ENCODE data around the gene PRLH. TPM values are rescaled to one million over a fixed set of nuclear protein-coding genes. Genes with fewer than 3 reads are reported as not detected.

Gene PRLH
- total RNA-seq, 4 donors from 2014 or later: not detected

DNA sequence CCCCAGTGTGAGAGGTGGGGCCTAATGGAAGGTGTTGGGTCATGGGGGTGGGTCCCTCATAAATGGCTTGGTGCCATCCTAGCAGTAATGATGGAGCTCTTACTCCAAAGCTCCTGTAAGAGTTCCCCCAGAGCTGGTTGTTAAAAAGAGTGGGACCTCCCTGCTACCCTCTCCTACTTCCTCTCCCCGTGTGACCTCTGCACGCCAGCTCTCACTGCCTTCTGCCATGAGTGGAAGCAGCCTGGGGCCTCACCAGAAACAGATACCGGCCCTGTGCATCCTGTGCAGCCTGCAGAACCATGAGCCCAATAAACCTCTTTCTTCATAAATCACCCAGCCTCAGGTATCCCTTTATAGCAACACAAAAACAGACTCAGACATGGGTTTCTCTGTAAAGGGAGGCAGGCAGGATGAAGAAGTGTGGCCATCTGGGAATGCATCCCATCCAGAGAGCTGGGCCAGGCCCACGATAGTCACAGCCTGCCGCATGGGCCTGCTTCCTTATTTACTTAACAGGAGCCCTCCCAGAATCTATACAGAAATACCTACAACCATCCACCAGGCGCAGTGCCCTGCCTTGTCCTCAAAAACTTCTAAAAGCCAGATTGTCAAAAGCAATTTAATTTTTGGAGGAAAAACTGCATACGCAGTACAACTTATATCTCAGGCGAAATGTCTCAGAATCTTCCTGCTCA is 7.5 kb downstream of the PRLH start:
- H3K4me1 ChIP-seq: peaks cover 22% of the 10 kb centered on the region
- H3K27ac ChIP-seq: no peak overlapping the region
- 96% methylated on average over 8 of the region's 8 CpGs for WGBS
- H3K27me3 ChIP-seq: no peaks in the 10 kb centered on the region
- TF ChIP-seq CTCF (IDR thresholded peaks at IDR 0.05): no peak
- no peak for TF ChIP-seq POLR2AphosphoS5 (IDR thresholded peaks at IDR 0.05)
- H3K4me3 ChIP-seq: no peak overlapping the region
- no peaks in the 10 kb centered on the region for H3K36me3 ChIP-seq
- no peaks in the 10 kb centered on the region for H3K9me3 ChIP-seq
- no peak for DNase-seq (ENCODE audit: low spot score in 2 of 2)

DNA sequence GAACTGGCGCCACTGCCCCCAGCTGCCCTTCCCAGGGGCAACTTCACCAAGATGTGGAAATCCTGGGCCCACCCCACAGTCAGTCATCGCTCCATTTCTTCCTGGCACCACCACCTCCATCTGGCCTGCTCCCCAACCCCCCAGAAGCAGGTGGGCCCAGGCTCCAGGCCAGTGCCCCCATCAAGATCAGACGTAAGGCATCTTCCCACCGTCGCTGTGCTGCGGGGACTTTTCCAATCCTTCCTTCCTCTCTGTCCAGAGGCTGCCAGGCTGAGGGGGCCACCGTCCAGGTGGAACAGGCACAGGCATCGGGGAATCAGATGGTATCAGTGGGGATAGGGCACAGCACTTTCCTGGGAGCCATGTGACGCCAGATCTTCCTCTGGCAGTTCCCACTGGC is 8.1 kb downstream of the PRLH start:
- Histone ChIP-seq H3K36me3 (no peaks in the 10 kb centered on the region), H3K4me3 (no peak overlapping the region), H3K27ac (no peak overlapping the region), H3K4me1 (peaks cover 22% of the 10 kb centered on the region), H3K27me3 (no peaks in the 10 kb centered on the region), H3K9me3 (no peaks in the 10 kb centered on the region)
- TF ChIP-seq EP300 (IDR thresholded peaks at IDR 0.05) (no peak), POLR2A (IDR thresholded peaks at IDR 0.05) (no peak), CTCF (IDR thresholded peaks at IDR 0.05) (no peak), POLR2AphosphoS5 (IDR thresholded peaks at IDR 0.05) (no peak)
- DNase-seq (ENCODE audit: low spot score in 2 of 2): no peak
- 94% methylated on average over 8 of the region's 9 CpGs for WGBS

GRCh38 chr2:237574894-237575868 is 8.8 kb downstream of the PRLH start:
- Histone ChIP-seq H3K9me3 (no peaks in the 10 kb centered on the region), H3K36me3 (no peaks in the 10 kb centered on the region), H3K27me3 (no peaks in the 10 kb centered on the region), H3K27ac (no peak overlapping the region), H3K4me3 (no peak overlapping the region), H3K4me1 (peaks cover 22% of the 10 kb centered on the region)
- no peak for DNase-seq (ENCODE audit: low spot score in 2 of 2)
- 56% methylated on average over 18 of the region's 25 CpGs for WGBS
- TF ChIP-seq POLR2AphosphoS5 (IDR thresholded peaks at IDR 0.05) (no peak), EP300 (IDR thresholded peaks at IDR 0.05) (no peak), CTCF (IDR thresholded peaks at IDR 0.05) (no peak), POLR2A (IDR thresholded peaks at IDR 0.05) (no peak)

DNA sequence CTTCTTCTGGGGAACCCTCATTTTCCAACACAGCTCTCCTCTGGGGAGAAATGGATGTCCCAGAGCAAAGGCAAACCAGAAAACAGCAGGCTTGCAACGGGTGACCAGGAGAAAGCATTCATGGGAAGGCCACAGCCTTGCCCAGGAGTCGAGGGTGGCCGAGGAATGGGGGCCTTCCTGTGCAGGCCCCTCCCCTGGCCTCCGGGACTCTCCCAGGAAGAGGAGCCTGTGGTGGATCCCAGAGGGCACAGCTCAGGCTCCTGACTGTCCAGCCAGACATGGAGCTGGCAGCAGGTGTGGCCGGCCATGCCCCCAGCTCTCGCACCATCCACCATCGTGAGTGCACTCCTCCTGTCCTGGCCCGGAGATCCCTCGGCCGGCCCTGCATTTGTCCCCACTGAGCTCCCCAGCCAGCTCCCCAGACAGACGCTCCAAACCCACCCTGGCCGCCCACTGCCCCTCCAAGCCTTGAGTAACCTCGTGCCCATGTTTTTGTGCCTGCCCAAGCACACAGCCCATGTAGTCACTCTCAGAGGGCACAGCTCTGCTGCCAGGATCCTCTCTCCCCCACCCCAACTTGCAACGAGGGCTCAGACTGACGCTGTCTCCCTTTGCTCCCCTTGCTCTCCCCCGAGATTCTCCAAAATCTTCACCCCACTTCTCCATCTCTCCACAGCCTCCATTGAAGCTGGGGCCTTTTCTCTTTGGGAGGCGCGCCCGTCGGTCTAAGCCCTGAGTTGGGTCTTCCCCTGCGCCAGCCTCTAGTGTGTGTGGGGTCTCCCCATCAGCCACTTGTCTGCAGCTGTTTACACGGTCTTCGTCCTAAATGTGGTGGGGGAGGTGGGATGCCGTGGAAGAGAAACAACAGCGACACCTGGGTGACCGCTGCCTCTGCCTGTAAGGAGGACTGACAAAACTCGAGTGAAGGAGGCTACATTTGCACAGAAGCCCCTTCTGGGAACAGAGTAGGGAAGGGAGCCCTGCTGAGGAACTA is 9.8 kb downstream of the PRLH start:
- no peak overlapping the region for H3K27ac ChIP-seq
- WGBS: 91% methylated on average over 23 of the region's 27 CpGs

More for the DNA sequence above, 9.8 kb downstream of the PRLH start:
- DNase-seq (ENCODE audit: low spot score in 2 of 2): no peak
- peaks cover 22% of the 10 kb centered on the region for H3K4me1 ChIP-seq
- no peaks in the 10 kb centered on the region for H3K36me3 ChIP-seq
- no peak overlapping the region for H3K4me3 ChIP-seq
- H3K27me3 ChIP-seq: no peaks in the 10 kb centered on the region
- TF ChIP-seq EP300 (IDR thresholded peaks at IDR 0.05) (no peak), CTCF (IDR thresholded peaks at IDR 0.05) (no peak), POLR2AphosphoS5 (IDR thresholded peaks at IDR 0.05) (no peak), POLR2A (IDR thresholded peaks at IDR 0.05) (no peak)
- no peaks in the 10 kb centered on the region for H3K9me3 ChIP-seq
